K562 (cell line): ENCODE measurements around the gene GNAQ. TPM values are rescaled to one million over a fixed set of nuclear protein-coding genes. Genes with fewer than 3 reads are reported as not detected.

ENCODE experiments used
- DACH1 ChIP-seq: fragments of 450-650 bp; IDR thresholded peaks from 2 replicates; pipeline ENCODE4 v1.6.1; 2018; ENCODE audit not compliant: partially characterized antibody
- DLX4 ChIP-seq: fragments of 250-450 bp; sonication (Bioruptor Pico); IDR thresholded peaks from 2 replicates; pipeline ENCODE4 v1.6.1; 2021; ENCODE audit warnings: mild to moderate bottlenecking
- E2F6 ChIP-seq, 2 experiments: IDR thresholded peaks; 2 replicates each; pipeline ENCODE4 v1.6.1; 2011; ENCODE audit warnings: borderline replicate concordance in 1 of 2, control low read depth in 1 of 2, low read depth in 1 of 2, low read length in 1 of 2, mild to moderate bottlenecking in 1 of 2, mixed read lengths in 1 of 2, moderate library complexity in 1 of 2; ENCODE audit not compliant: insufficient read depth in 1 of 2, insufficient read length in 1 of 2, poor library complexity in 1 of 2, severe bottlenecking in 1 of 2; ENCODE audit errors: extremely low read depth in 1 of 2
- HLTF ChIP-seq: fragments of 450-650 bp; IDR thresholded peaks from 2 replicates; pipeline ENCODE4 v1.6.1; 2016
- HNRNPLL ChIP-seq: fragments of 200-400 bp; formaldehyde crosslinking; IDR thresholded peaks from 2 replicates; pipeline ENCODE4 v1.6.1; 2017; ENCODE audit warnings: low read length, low read depth, mild to moderate bottlenecking; ENCODE audit not compliant: poor library complexity, severe bottlenecking
- KDM5B ChIP-seq: fragments of 200-600 bp; sonication (generic); IDR thresholded peaks from 2 replicates; pipeline ENCODE4 v1.6.1; 2012; ENCODE audit warnings: low read depth, mild to moderate bottlenecking, moderate library complexity, low read length, control low read depth, inconsistent platforms; ENCODE audit not compliant: insufficient replicate concordance
- MITF ChIP-seq: IDR thresholded peaks from 2 replicates; pipeline ENCODE4 v1.6.1; 2014; ENCODE audit warnings: antibody characterized with exemption
- MYNN ChIP-seq, 2 experiments: sonication (generic); formaldehyde crosslinking in 1 of 2; IDR thresholded peaks; 2 replicates each; pipeline versions ENCODE4 v1.5.0 to v1.6.1; 2016 to 2020; ENCODE audit warnings: antibody characterized with exemption in 1 of 2, missing genetic modification reagents in 1 of 2
- NR3C1 ChIP-seq: sonication (generic); formaldehyde crosslinking; IDR thresholded peaks from 2 replicates; pipeline ENCODE4 v1.8.1; 2022; ENCODE audit warnings: missing genetic modification reagents
- PHB ChIP-seq: fragments of 250-450 bp; sonication (Bioruptor Pico); IDR thresholded peaks from 2 replicates; pipeline ENCODE4 v1.5.0; 2021
- PRDM10 ChIP-seq: fragments of 450-650 bp; IDR thresholded peaks from 2 replicates; pipeline ENCODE4 v1.6.1; 2018; ENCODE audit not compliant: partially characterized antibody
- SRSF3 ChIP-seq: fragments of 200-400 bp; formaldehyde crosslinking; IDR thresholded peaks from 2 replicates; pipeline ENCODE4 v1.6.1; 2016; ENCODE audit warnings: mild to moderate bottlenecking, low read length, moderate library complexity; ENCODE audit not compliant: insufficient read depth
- TBP ChIP-seq: optimal IDR thresholded peaks from 2 replicates; pipeline ENCODE3; 2011; ENCODE audit warnings: low read depth, low read length, improper control_type of control experiment
- TEAD4 ChIP-seq, 2 experiments: sonication (generic) in 1 of 2; formaldehyde crosslinking in 1 of 2; IDR thresholded peaks; 2 replicates each; pipeline versions ENCODE4 v1.6.1 to v1.8.0; 2012 to 2022; ENCODE audit warnings: borderline replicate concordance in 1 of 2, inconsistent platforms in 1 of 2, low read length in 1 of 2, mild to moderate bottlenecking in 1 of 2, missing genetic modification reagents in 1 of 2
- ZHX1 ChIP-seq: fragments of 150-350 bp; conservative IDR thresholded peaks from 2 replicates; pipeline ENCODE4 v1.6.1; 2014; ENCODE audit warnings: low read length
- ZNF121 ChIP-seq: sonication (generic); formaldehyde crosslinking; conservative IDR thresholded peaks from 2 replicates; pipeline ENCODE4 v1.8.0; 2022; ENCODE audit warnings: missing genetic modification reagents
- polyA plus RNA-seq, 8 experiments: library from polyadenylated mRNA; depleted of rRNA in 4 of 8; stranded (reverse) in 5 of 8; unstranded in 3 of 8; fragments of >200 nt; fragmentation: Nextera tagmentation in 2 of 8; fragmentation: Illumina TruSeq in 1 of 8; extraction: Ambion mirVana in 2 of 8; extraction: Trizol in 1 of 8; gene quantifications; 2 replicates each; pipeline versions ENCODE4 v1.2.1 to v1.2.3, GENCODE V29; 2011 to 2014; ENCODE audit warnings: inconsistent platforms in 1 of 8, missing spikeins in 1 of 8
- total RNA-seq, 7 experiments: library from RNA; depleted of rRNA in 6 of 7; stranded (reverse); fragments of >200 nt in 6 of 7; fragmentation: Illumina TruSeq in 2 of 7; extraction: Trizol in 2 of 7; gene quantifications; 2 replicates each; pipeline versions ENCODE4 v1.2.1 to v1.2.3, GENCODE V29; 2011 to 2021; ENCODE audit warnings: low replicate concordance in 1 of 7

GNAQ gene
- total and polyA plus RNA-seq, 9 of the 15 experiments (the other 6 are each of a cell fraction or from before 2014, with no cell fraction given): 4.8 to 27.9 (median 17.5) TPM

- TF ChIP-seq MYNN (IDR thresholded peaks at IDR 0.05) (no peak), MYNN (CRISPR knock-in tag; IDR thresholded peaks at IDR 0.05) (no peak), HNRNPLL (no peak), KDM5B (no peak), PHB (CRISPR knock-in tag) (no peak), E2F6 (IDR thresholded peaks at IDR 0.05; ENCODE audit: borderline replicate concordance in 1 of 2, extremely low read depth in 1 of 2, insufficient read depth in 1 of 2, insufficient read length in 1 of 2, low read depth in 1 of 2, low read length in 1 of 2, poor library complexity in 1 of 2, severe bottlenecking in 1 of 2) (no peak), ZNF121 (CRISPR knock-in tag) (no peak), NR3C1 (CRISPR knock-in tag) (no peak), ZHX1 (no peak), HLTF (no peak), SRSF3 (no peak), TBP (no peak), TEAD4 (IDR thresholded peaks at IDR 0.05; ENCODE audit: low read length) (peak; percentile 69), TEAD4 (CRISPR knock-in tag; IDR thresholded peaks at IDR 0.05; ENCODE audit: borderline replicate concordance) (no peak), DLX4 (CRISPR knock-in tag) (no peak), PRDM10 (no peak), MITF (no peak), DACH1 (no peak)
Measured at GRCh38 chr9:77753180-77753579, 278.4 kb downstream of the GNAQ start (continued).
